Activated CD8-positive, alpha-beta T cell treated with anti-CD3 and anti-CD28 coated beads, Interleukin-2, amount 10 ng/mL, durations not matched to agents 7 days and 5 days (primary cell): ENCODE results near the gene STX1A. TPM values are rescaled to one million over a fixed set of nuclear protein-coding genes. Genes with fewer than 3 reads are reported as not detected.
A peak's percentile ranks its signal among the peaks of the same experiment; 100 is the strongest.
"Not testable (repeated sequence)": the region's sequence is repeated elsewhere in the genome, so short reads cannot be mapped to it uniquely, and the experiment has no call there.

Experiments used
- ATAC-seq: fragments of 150-1000 bp; cut with Tn5 transposase; one replicate; pipeline ENCODE4 v1.10.0; 2021; ENCODE audit warnings: moderate library complexity
- CTCF ChIA-PET: fragments of 350-600 bp; sonication (Branson Sonifier 250); formaldehyde crosslinking; loops from one replicate; lab custom pipeline; 2021; ENCODE audit warnings: antibody characterized with exemption; lab: Charles Lee
- POLR2A ChIA-PET: fragments of 350-600 bp; sonication (Branson Sonifier 250); formaldehyde crosslinking; loops from one replicate; lab custom pipeline; 2021; ENCODE audit warnings: antibody characterized with exemption; lab: Charles Lee
- DNase-seq: peaks from one replicate; pipeline ENCODE4 v3.0.0-alpha.2; 2020
- H3K27ac Mint-ChIP-seq: one replicate; pipeline ENCODE4 v1.8.0; 2021; ENCODE audit warnings: mild to moderate bottlenecking, mixed read lengths
- H3K27me3 Mint-ChIP-seq: one replicate; pipeline ENCODE4 v1.8.0; 2021; ENCODE audit warnings: low read depth, mixed read lengths
- H3K36me3 Mint-ChIP-seq: one replicate; pipeline ENCODE4 v1.8.0; 2021; ENCODE audit warnings: low read depth, mixed read lengths
- H3K4me1 Mint-ChIP-seq: one replicate; pipeline ENCODE4 v1.8.0; 2021; ENCODE audit warnings: low read depth, mixed read lengths
- H3K4me3 Mint-ChIP-seq: one replicate; pipeline ENCODE4 v1.8.0; 2021; ENCODE audit warnings: mild to moderate bottlenecking, mixed read lengths
- H3K9me3 Mint-ChIP-seq: one replicate; pipeline ENCODE4 v1.8.0; 2022; ENCODE audit warnings: mixed read lengths; ENCODE audit not compliant: insufficient read depth
- total RNA-seq, 2 experiments: library from RNA; stranded (reverse); gene quantifications; one replicate each; pipeline ENCODE4 v1.2.3, GENCODE V29; 2021

The STX1A gene
- total RNA-seq, 2 experiments from 2014 or later = 10.6 to 12.3 TPM

- Mint-ChIP-seq H3K36me3 (peaks cover 24% of the 10 kb centered on the region), H3K4me3 (no peak overlapping the region), H3K4me1 (peaks cover 35% of the 10 kb centered on the region), H3K9me3 (no peaks in the 10 kb centered on the region), H3K27ac (no peak overlapping the region), H3K27me3 (no peaks in the 10 kb centered on the region)
- ATAC-seq (no peak), DNase-seq (no peak)
- CTCF ChIA-PET = interaction anchor here (1.6 kb wide), 1 partner anchor 46 kb away, joined by 4 read pairs; no protein-coding TSS in a partner anchor
- POLR2A ChIA-PET = no interaction called here
Observed at GRCh38 chr7:73679709-73680108, 39.8 kb downstream of the STX1A start.

DNA sequence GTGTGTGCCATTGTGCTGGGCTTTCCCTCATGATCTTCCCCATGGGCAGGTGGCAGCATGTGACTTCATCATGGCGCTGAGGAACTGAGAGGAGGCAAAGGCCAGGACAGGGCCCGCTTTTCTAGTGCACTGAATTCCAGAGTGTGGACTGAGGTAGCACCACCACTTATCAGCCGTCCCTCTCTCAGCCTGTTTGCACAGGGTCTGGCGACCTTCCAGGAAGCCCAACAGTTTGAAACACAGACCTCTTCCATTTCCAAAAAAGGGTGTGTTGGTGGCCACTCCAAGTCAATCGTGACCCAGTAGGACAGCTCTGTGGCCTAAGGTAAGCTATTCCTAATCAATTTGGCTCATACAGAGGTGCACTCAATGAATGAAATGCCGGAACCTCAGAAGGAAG is 40.6 kb downstream of the STX1A start:
- no peak overlapping the region for H3K27ac Mint-ChIP-seq

GRCh38 chr7:73676062-73676461 is 43.4 kb downstream of the STX1A start:
- H3K9me3 Mint-ChIP-seq, DNase-seq, H3K27me3 Mint-ChIP-seq, H3K27ac Mint-ChIP-seq, POLR2A ChIA-PET, H3K4me3 Mint-ChIP-seq, ATAC-seq: not testable (repeated sequence)
- Mint-ChIP-seq H3K36me3 (peaks cover 18% of the 10 kb centered on the region), H3K4me1 (peaks cover 18% of the 10 kb centered on the region)
- CTCF ChIA-PET = interaction anchor here (1.2 to 1.6 kb wide), 4 partner anchors 8 to 70 kb away, joined by 3 to 4 read pairs (median 3); partner anchors contain the start of gene VPS37D

More for the DNA sequence above, 40.6 kb downstream of the STX1A start:
- H3K4me3 Mint-ChIP-seq = no peak overlapping the region
- peaks cover 35% of the 10 kb centered on the region for H3K4me1 Mint-ChIP-seq
- ChIA-PET POLR2A (no interaction called here), CTCF (interaction anchor here (1.6 kb wide), 1 partner anchor 47 kb away, joined by 4 read pairs; no protein-coding TSS in a partner anchor)
- DNase-seq (no peak), ATAC-seq (no peak)
- no peaks in the 10 kb centered on the region for H3K27me3 Mint-ChIP-seq
- H3K9me3 Mint-ChIP-seq = no peaks in the 10 kb centered on the region
- H3K36me3 Mint-ChIP-seq = peaks cover 23% of the 10 kb centered on the region

DNA sequence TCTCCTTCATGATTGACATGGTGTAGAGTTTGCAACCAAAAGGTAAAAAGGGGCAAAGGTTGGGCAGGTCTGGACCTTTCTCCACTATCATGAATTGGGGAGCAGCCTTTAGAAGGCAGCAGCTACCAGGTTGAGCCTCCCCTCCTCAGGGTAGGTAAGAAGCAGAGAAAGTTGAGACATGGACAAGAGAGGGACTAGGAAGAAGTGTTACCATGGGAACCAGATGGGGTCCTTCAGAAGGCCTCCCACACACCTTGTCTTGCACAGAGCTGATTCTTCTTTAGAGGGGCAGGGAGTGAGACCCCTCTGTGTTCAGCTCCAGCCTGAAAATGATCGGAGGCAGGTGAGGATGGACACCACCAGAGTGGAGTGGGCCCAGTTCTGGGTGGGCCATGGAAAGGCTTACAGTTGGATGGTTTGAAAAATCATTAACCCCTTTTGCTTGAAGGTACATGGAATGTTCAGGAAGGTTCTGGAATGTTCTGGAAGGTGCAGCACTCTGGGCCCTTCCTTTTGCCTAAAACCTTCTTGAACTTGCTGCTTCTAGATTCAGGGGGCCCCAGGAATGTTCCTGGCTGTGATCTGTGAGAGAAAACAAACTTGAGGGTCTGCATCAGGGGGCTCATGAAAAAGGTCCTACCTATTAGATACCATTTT is 44.9 kb downstream of the STX1A start:
- H3K9me3 Mint-ChIP-seq = no peaks in the 10 kb centered on the region

DNA sequence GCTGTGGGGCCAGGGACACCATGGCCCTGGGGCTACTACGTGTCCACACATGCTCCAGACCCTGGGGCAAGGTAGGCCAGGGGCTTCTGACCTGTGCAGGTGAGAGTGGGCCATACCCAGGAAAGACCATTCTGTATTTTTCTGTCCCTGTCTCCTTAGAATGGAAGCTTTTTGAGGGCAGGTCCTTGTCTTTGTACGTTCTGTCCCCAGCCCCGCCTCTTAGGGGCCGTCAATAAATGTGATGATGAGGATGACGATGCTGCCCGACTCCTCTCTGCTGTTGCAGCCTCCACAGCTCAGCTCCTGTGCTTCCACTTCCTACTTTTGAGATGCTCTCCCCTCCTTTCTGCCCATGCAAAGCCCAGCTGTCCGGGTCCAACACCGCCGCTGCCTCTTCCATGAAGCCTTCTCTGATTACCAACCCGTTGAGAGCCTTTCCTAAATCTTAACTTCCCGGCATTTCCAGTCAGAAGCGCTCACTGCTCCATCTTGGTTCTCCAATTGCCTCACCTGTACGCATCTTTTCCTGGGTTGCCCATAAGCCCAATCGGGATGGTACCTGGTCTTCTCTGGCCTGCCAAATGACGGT is 47.5 kb downstream of the STX1A start:
- ATAC-seq = no peak
- CTCF ChIA-PET = no interaction called here
- H3K4me3 Mint-ChIP-seq = no peak overlapping the region

More for the DNA sequence above, 44.9 kb downstream of the STX1A start:
- ATAC-seq (no peak), DNase-seq (no peak)
- H3K27ac Mint-ChIP-seq = no peak overlapping the region
- ChIA-PET CTCF (interaction anchor here (0.9 to 1.4 kb wide), 5 partner anchors 23 to 68 kb away, joined by 3 read pairs; no protein-coding TSS in a partner anchor), POLR2A (interaction anchor here (0.6 to 0.8 kb wide), 2 partner anchors 182 to 385 kb away, joined by 3 read pairs; no protein-coding TSS in a partner anchor)
- H3K36me3 Mint-ChIP-seq = peaks cover 14% of the 10 kb centered on the region
- H3K4me3 Mint-ChIP-seq = no peak overlapping the region
- H3K4me1 Mint-ChIP-seq = peaks cover 7% of the 10 kb centered on the region
- H3K27me3 Mint-ChIP-seq = peaks cover 8% of the 10 kb centered on the region

DNA sequence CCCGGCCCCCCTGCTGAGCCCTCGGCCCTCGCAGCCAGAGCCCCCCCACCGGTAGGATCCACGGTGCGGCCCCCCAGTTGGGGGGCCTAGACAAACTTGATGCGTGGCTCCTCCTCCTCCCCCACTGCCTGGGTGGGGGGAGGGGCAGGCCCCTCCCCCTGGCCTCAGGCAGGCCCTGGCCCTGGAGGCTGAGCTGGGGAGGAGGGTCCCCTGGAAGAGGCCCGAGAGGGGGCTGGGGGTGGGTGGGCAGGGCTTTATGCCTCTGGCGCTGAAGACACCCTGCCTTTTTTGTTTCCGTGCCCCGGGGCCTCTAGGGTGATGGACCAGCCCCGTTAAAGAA is 48.2 kb downstream of the STX1A start:
- ATAC-seq = no peak
- Mint-ChIP-seq H3K36me3 (no peaks in the 10 kb centered on the region), H3K27me3 (peaks cover 19% of the 10 kb centered on the region), H3K27ac (no peak overlapping the region), H3K4me3 (no peak overlapping the region), H3K9me3 (no peaks in the 10 kb centered on the region), H3K4me1 (peaks cover 4% of the 10 kb centered on the region)
- ChIA-PET POLR2A (interaction anchor here (1.6 kb wide), 1 partner anchor 163 kb away, joined by 4 read pairs; no protein-coding TSS in a partner anchor), CTCF (no interaction called here)
- no peak for DNase-seq

More for the DNA sequence above, 47.5 kb downstream of the STX1A start:
- peaks cover 19% of the 10 kb centered on the region for H3K27me3 Mint-ChIP-seq
- H3K9me3 Mint-ChIP-seq = no peaks in the 10 kb centered on the region
- POLR2A ChIA-PET = interaction anchor here (1.6 kb wide), 1 partner anchor 163 kb away, joined by 4 read pairs; no protein-coding TSS in a partner anchor
- peaks cover 4% of the 10 kb centered on the region for H3K4me1 Mint-ChIP-seq
- peak; percentile 19 for DNase-seq
- H3K27ac Mint-ChIP-seq = no peak overlapping the region
- no peaks in the 10 kb centered on the region for H3K36me3 Mint-ChIP-seq

GRCh38 chr7:73669858-73670385 is 49.5 kb downstream of the STX1A start:
- no peak for ATAC-seq
- Mint-ChIP-seq H3K4me3 (no peak overlapping the region), H3K27ac (no peak overlapping the region), H3K27me3 (peaks cover 28% of the 10 kb centered on the region), H3K4me1 (peaks cover 5% of the 10 kb centered on the region), H3K36me3 (no peaks in the 10 kb centered on the region), H3K9me3 (no peaks in the 10 kb centered on the region)
- no peak for DNase-seq
- POLR2A ChIA-PET = interaction anchor here (0.5 kb wide), 1 partner anchor 27 kb away, joined by 3 read pairs; no protein-coding TSS in a partner anchor
- CTCF ChIA-PET = no interaction called here

DNA sequence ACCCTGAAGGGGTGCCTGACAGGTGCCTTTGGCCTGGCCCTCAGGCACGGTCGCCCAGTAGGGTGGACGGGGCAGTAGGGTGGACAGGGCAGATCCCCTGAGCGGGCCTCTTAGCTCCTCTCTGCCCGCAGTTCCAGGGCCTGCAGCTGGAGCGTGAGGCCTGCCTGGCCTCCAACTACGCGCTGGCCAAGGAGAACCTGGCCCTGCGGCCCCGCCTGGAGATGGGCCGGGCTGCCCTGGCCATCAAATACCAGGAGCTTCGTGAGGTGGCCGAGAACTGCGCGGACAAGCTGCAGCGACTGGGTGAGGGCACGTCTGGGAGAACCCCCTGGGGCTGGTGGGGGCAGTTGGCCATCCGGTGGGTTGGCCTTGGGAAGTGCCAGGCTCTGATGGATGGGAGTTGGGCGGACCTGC is 50.2 kb downstream of the STX1A start:
- DNase-seq (no peak), ATAC-seq (no peak)
- Mint-ChIP-seq H3K9me3 (no peaks in the 10 kb centered on the region), H3K27ac (no peak overlapping the region), H3K36me3 (no peaks in the 10 kb centered on the region), H3K4me1 (peaks cover 5% of the 10 kb centered on the region), H3K4me3 (no peak overlapping the region), H3K27me3 (peaks cover 33% of the 10 kb centered on the region)
- ChIA-PET CTCF (interaction anchor here (0.9 to 1.1 kb wide), 2 partner anchors 19 to 62 kb away, joined by 3 to 4 read pairs; no protein-coding TSS in a partner anchor), POLR2A (interaction anchor here (0.5 kb wide), 1 partner anchor 28 kb away, joined by 3 read pairs; no protein-coding TSS in a partner anchor)

- no peak for ATAC-seq
Observed at GRCh38 chr7:73668886-73669230, 50.6 kb downstream of the STX1A start.

DNA sequence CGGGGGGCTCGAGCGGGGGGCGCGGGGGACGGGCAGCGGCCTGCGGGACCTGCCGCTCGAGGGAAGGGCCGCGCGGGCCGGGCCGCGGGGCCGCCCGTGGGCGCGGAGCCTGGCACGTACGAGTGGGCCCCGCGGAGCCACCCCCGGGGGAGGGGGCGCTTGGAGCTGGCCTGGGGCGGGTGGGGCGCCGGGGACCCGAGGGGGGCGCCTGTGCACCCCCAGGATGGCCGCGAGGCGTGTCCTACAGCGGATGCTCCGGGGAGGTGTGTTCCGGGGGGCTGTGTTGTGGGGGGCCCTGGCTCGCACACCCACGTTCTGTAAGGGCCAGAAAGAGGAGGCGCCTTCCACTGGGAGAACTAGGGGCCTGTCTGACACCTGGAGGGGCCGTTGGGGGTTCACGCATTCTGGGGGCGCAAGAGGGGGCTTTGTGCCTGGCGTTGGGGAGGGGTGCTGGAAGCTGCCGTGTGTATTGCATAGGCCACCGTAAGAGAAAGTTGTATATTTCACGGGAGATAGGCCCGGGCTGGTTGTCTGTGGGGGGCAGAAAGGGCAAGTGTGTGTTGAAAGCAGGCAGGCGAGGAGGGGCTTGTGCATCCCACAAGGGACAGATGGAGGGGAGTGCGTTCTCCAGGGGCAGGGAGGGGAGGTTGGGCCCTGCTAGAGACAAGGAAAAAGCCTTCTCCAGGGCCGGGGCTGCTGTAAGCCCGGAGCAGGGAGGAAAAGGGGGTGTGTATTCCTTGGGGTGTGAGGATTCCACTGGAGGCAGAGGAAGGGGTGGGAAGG is 51.2 kb downstream of the STX1A start:
- Mint-ChIP-seq H3K4me1 (peaks cover 5% of the 10 kb centered on the region), H3K27ac (no peak overlapping the region), H3K27me3 (peaks cover 36% of the 10 kb centered on the region), H3K4me3 (peak overlapping the region; percentile 49), H3K9me3 (no peaks in the 10 kb centered on the region), H3K36me3 (no peaks in the 10 kb centered on the region)
- ChIA-PET POLR2A (no interaction called here), CTCF (interaction anchor here (0.9 to 1.2 kb wide), 8 partner anchors 8 to 66 kb away, joined by 3 to 6 read pairs (median 3); no protein-coding TSS in a partner anchor)
- ATAC-seq = no peak
- DNase-seq = no peak

More at GRCh38 chr7:73668886-73669230, 50.6 kb downstream of the STX1A start:
- CTCF ChIA-PET = interaction anchor here (0.9 to 1.1 kb wide), 2 partner anchors 19 to 62 kb away, joined by 3 to 4 read pairs; no protein-coding TSS in a partner anchor
- no peak overlapping the region for H3K27ac Mint-ChIP-seq
- H3K9me3 Mint-ChIP-seq = no peaks in the 10 kb centered on the region
- H3K27me3 Mint-ChIP-seq = peaks cover 35% of the 10 kb centered on the region
- POLR2A ChIA-PET = no interaction called here
- H3K4me3 Mint-ChIP-seq = peak overlapping the region; percentile 31
- H3K4me1 Mint-ChIP-seq = peaks cover 5% of the 10 kb centered on the region
- no peaks in the 10 kb centered on the region for H3K36me3 Mint-ChIP-seq
- no peak for DNase-seq
